GM19023 (cell line): Measurements from ENCODE around the gene OTOG.
A peak's percentile ranks its signal among the peaks of the same experiment; 100 is the strongest.

ENCODE experiments used
- ATAC-seq: cut with Tn5 transposase; IDR thresholded peaks from one replicate; pipeline ENCODE4 v1.9.1; 2021; ENCODE audit warnings: mild to moderate bottlenecking, moderate library complexity; ENCODE audit not compliant: unreplicated experiment

The OTOG gene

DNA sequence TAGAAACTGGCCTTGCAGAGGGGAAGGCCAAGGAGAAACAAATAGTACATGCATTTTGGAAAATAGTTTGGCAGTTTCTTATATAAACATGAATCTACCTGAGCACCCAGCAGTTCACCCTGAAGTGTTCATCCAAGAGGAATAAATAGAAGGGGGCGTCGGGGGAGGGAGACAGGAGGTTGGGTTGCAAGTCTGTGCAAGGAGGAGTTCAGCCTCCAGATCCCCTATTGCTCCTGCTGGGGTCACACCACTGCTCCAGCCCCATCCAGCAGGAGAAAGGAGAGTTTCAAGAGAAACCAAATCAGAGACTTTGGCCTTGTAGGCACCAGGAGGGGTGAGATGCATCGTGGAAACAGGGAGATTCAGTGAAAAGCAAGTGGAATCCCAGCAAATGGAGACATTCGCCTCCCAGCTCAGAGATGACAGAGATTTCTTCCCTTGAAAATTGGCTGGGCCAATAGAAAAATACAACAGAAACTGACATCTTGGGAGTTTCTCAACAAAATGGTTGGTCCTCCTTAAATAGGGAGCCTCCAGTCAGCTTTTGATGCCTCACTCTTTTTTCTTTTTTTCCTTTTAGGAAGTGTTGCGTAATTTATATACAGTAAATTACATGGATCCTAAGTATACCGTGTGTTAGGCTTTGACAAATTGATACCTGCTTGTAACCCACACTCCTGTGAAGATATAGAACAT lies 34.1 kb downstream of the OTOG start:
- no peak for ATAC-seq

DNA sequence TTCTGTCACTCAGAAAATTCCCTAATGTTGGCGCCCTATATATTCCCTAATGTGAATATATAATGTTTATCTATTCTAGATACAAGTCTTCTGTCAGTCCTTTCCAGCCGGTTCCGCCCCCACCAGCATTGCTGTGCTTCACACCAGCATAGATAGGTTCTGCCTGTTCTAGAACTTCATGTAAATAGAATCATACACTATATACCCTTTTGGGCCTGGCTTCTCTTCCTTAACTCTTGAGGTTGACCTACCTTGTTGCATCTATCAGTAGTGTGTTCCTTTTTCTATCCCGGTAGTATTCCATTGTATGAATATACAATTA lies 34.6 kb downstream of the OTOG start:
- ATAC-seq: no peak

DNA sequence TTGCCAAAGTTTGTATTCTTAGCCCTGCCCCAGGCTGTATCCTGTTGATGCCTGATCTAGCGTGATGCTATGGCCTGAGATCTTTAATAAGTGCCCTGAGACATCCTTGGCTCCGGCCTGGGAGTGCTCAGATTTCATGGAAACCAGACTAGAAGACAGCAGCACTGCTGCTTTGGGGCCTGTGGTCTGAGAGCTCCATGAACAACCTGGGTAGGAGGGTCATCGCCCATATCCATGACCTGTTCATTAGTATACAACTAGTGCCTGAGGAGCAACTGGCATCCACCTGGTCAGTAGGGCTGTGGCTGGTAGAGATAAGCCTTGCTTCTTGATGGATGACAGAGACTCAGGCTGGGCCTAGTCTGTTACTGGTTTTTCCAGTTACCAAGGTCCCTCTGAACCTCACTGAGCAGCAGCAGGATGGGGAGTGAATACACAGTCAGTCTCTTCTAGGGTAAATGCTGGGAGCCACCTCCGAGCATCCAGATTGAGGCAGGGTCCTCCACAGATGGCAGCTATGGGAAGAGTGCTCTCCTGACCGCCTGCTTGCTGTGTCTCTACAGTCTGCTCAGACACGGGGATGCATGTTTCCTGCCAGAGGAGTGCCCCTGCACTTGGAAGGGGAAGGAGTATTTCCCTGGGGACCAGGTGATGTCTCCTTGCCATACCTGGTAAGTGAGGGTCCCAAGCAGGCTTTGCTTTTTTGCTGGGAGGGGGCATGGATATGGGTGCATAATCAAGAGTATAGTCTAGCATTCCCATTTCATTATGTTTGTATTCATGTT lies 39.0 kb downstream of the OTOG start:
- ATAC-seq: no peak

DNA sequence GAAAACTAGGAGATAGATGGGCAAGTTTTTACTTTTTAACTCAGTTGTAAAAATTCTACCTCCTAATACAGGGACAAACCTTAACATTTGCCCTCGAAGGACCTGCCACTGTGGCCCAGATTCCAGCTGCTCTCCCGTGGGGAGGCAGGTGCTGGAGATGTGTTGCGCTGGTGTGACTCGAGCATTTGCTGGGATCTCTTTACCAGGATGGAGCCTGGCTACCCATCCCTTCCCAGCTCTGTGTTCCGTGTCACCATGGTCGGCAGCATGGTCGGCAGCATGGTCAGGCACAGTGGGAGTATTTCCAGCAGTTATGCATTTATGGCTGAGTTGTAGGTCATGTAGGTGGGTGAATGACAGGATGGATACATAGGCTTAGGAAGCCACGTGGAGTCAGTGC lies 41.1 kb downstream of the OTOG start:
- ATAC-seq: no peak

DNA sequence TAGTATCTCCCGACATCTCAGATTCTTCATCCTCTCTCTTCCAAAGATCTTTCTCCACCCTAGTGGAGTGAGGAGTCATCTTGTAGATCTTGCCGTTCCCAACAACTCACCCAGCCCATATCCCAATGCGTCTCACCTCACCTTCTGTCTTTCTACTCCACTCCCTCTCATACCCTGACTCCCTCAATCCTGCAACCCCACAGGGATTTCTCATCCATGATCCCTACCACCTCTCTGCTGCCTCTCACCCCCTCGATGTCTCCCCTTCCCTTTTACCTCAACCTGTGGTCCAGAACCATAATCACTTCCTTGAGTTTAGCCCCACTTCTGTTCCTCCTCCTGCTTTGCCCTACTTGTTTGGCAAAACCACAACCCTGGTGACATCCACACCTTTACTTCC lies 41.7 kb downstream of the OTOG start:
- no peak for ATAC-seq

DNA sequence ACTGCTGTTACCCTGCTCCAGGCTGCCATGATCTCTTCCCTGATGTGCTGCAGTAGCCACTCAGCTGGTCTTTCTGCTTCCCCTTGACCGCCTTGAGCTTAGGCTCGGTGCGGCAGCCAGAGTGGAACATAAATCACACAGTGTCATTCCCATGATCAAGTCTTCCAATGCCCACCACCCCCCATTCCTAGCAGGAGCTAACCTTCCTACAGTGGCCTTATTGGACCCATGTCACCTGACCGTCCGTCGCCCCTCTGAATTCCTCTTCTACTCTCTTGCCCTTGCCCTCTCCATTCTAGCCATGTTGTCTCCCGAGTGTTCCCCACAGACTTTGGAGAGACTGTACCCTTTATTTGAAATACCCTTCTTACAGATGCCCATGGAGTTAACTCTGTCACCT lies 43.4 kb downstream of the OTOG start:
- ATAC-seq: no peak

DNA sequence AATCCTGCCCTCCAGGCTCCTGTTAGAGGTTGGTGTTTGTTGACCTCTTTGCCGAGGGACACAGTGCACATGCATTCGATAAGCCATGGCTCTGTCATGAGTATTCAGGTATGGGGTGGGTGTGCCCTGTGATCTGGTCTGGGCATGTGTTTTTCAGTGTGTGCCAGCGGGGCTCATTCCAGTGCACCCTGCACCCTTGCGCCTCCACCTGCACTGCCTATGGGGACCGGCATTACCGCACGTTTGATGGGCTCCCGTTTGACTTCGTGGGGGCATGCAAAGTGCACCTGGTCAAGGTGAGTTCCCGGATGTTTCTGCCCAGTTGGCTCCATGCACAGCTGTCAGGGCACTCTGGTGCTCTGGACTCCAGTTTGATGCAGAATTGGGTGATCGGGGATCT lies 44.2 kb downstream of the OTOG start:
- no peak for ATAC-seq

DNA sequence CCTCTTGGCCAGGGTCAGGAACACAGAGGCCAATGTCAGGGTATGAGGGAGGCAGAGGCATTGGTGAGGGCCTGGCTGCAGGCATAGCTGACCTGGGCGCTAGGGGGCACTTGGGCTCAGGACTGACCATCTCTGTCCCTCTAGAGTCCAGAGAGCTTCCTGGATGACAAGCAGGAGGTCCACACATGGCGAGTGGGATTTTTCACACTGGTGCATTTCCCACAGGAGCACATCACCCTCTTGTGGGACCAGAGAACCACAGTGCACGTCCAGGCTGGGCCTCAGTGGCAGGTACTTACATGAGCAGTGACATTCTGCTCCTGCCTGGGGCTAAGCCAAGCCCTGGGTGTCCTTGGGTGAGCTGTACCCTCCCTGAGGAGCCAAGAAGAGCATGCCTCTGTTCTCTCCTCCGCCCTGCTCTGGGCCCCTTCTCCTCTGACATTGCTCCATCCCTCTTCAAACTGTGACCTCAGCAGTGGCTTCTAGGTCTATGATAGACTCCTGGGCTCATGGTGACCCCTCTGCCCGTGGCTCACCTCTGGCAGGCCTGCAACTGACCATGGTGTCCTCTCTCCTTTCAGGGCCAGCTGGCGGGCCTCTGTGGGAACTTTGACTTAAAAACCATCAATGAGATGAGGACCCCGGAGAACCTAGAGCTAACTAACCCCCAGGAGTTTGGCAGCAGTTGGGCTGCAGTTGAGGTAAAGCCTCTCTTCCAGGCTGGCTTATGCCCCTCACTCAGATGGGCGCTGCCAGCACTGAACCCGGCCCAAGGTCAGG lies 46.6 kb downstream of the OTOG start:
- no peak for ATAC-seq

DNA sequence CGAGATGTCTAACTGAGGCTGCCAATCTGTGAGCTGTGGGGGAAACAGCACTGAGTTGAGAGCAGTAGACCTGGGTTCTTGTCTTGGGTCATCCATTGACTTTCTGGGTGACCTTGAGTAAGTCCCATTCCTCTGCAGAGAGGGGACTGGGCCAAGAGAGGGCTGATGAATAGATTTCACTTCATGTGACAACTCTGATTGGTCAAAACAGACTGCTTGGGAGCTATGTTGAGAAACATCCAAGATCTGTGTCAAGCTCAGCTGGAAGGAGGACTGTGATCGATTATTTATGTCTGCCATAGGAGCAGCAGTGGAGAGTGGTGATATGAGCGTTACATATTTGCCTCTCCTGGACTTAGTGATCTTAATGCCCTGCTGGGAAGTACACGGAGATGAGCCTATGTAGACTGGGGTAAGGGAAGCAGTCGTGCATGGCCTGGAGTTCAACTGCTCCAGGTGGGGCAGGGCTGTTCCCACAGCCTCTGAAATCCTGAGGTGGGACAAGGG lies 47.7 kb downstream of the OTOG start:
- no peak for ATAC-seq

DNA sequence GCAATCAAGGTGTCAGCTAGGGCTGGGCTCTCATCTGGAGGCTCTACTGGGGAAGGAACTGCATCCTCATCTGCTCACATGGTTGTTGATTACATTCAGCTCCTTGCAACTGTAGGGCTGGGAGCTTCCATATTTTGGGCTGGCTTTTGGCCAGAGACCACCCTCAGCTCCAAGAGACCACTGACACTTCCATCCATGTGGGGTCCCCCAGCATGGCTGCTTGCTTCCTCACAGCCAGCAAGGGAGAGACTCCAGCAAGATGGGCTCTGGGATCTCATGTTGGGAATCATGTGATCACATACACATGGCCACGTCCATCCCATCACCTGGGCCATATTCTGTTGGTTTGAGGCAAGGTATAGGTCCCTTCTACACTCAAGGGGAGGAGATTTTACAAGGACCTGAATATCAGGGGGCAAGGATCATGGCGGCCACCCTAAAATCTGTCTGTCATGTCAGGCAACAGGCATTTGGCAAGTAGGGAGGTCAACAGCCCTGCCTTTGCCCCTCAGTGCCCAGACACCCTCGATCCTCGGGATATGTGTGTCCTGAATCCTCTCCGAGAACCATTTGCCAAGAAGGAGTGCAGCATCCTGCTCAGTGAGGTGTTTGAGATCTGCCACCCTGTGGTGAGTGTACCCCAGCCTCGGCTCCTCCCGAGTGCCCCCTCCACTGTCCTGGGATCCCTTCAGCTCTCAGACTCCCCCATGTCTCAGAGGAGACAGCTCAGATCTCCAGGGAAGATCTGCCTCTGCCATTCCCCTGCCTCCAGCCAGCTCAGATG lies 48.7 kb downstream of the OTOG start:
- ATAC-seq: no peak

DNA sequence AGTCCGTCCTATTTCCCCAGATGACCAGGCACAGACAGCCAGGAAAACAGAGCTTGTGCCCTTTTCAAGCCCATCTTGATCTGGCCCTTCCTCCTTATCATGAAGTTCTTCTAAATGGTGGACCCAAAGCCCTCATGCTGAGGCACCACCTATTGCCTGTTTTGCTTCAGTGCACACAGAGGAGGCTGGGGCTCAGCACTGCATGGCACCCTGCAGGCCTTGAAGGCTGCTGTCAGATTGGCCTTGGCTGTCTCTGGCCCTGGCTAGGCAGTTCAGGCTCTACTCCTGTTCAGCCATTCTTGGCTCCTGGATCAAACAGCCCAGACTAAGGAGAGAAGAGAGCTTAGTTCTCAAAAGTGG lies 49.2 kb downstream of the OTOG start:
- ATAC-seq: no peak

DNA sequence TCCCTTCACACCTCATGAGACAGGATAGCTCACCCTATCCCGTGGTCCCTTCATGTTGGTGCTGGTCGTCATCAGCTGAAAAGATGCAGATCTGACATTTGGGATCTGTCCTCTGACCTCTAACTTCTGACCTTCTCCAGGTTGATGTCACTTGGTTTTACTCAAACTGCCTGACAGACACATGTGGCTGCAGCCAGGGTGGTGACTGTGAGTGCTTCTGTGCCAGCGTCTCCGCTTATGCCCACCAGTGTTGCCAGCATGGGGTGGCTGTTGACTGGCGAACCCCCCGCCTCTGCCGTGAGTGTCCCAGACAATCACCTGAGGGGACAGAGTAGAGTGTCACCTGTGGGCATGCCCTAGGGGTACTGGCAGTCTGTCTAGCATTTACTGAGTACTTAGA lies 49.7 kb downstream of the OTOG start:
- no peak for ATAC-seq

DNA sequence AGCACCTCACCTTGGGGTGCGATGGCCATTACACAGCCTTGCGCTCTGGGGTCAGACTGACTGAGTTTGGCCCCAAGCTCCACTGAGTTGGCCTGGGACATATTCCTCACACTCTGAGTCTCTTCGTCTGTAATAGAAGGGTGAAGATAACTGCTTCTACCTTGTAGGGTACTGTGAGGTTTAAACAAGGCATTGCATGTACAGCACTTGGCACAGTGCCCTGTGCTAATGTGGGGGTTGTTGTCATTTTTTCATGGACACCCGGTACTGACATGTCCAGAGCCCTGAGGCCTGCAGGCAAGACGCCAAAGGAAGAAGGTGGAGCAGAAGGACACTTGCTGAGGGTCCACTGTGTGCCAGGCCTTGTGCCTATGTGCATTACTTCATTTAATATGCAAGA lies 50.7 kb downstream of the OTOG start:
- no peak for ATAC-seq

DNA sequence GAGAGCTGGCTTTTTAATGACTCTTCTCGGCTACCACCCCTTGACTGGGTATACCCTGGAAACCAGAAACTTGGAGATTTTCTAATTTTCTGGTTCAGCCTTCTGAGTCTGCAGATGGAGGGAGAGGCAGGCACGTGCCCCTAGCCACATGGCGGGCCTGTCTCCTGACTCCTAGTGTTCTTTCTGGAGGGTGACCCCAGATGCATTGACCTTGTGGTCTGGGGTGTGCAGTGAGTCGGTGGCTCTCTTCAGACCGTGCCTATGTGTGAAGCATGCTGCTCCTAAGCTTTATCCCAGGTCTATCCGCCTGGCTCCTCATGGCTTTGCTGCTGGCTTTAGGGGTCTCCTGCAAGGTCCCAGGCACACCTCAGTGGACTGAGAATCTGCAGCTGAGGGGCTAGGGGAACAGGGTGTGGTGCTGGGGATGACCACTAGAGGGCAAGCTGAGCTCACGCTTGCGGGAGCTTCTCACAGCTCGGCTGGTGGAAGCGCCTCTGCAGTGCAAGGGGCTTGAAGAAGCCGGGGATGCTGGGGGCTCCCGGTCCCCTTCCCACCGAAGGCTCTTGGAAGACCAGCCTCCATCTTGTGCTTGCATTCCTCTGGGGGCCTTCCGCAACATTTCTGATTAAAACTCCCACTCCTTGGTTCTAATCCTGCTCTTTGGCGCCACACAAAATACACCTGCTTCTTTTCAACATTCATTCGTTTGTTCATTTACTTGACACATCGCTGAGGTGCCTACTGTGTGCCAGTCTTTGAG lies 51.8 kb downstream of the OTOG start:
- ATAC-seq: peak; percentile 90

DNA sequence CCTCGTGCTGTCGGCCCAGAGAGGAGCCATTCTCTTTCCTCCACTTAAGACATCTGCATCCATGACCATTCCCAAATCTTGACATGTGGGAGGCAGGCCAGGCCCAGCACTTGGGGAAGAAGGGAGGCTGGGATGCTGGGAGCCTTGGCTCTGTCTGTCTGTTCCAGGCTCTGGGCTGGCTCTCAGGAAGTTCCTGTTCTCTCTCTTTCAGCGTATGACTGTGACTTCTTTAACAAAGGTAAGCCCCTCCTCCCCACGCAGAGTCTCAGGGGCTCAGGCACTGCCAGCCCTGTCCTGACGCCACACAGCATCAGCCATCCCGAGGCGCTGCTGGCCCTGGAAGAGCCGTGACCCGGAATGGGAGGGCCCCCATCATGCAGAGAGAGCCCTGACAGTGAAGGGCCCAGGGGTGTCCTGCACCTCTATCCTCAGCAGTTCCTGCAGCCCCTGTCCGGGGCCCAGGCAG lies 52.4 kb downstream of the OTOG start:
- no peak for ATAC-seq

DNA sequence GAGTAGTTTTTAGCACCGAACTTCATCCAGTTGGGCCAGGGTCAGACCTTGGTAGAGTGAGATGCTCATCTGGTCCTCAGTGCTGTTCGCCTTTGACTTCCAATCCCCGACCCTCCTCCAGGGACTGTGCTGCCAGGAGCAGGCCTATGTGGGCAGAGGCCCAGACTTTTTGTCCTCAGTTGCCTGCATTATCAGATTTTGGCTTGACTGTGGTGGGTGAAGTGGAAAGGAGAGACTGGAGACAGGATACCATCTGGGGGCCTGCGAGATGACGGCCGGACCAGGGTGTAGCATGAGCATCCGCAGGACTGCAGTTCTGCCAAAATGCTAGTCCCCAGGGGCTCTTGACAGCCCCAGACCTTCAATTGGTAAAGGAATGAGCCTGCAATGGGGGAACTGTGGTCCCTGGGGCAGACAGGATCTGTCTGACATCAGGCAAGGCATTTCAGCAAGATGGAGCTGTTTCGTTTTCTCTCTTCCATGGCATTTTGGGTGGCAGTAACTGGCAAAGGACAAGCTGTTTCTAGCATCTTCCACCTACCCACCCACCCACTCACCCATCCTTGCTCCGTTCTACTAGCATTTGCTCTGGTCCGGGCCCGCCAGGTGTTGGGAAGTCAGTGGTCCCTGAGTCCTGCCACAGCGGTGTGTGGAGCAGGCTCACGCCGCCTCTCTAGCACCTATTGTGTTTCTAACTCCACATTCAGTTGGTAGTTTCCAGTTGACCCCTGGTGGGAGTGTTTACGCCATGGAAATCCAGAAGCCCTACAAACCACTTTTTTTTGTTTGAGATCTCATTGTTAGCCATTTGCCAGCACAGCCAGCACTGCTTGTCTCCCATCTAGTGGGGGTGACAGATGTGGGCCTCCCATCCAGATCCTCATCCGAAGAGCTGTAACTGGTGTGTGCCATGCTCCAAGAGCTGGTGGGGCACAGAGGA lies 53.5 kb downstream of the OTOG start:
- ATAC-seq: no peak

DNA sequence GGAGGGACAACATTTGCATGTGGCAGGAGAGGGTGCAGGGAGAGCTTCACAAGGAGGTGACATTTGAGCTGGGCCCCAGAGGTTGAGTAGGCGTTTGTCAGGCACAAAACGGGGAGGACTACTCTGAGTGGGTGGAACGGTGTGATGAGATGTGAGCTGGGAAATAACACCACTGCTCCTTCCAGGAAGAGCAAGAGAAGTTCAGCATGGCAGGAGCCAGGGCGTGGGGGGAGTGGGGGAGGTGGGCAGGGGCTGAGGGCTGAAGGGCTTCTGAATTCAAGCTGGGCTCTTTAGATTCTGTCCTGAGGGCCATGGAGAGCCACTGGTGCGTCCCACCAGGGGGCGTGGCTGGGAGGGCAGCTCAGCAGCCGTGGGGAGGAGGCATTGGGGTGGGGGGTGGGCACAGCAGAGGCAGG lies 54.2 kb downstream of the OTOG start:
- no peak for ATAC-seq

DNA sequence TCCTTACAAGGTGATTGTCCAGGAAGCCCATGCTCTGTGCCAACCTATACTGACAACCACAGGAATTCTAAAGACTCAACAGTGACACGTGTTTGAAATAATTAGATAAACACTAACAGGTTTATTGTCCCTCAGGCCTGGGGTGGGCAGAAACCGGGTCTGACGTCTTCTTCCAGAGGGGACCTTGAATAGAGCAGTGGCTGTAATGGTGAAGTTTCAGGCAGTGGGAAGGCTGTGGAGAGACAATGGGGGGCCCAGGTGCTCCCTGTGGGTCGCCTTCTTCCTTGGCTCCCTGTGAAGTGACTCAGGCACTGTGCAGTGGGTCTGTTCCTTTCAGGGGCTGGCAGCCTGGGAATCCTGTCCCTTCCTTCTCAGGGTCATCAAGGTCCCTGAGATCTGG lies 54.6 kb downstream of the OTOG start:
- no peak for ATAC-seq
